ENCODE measurements around the gene NAB1.

DNA sequence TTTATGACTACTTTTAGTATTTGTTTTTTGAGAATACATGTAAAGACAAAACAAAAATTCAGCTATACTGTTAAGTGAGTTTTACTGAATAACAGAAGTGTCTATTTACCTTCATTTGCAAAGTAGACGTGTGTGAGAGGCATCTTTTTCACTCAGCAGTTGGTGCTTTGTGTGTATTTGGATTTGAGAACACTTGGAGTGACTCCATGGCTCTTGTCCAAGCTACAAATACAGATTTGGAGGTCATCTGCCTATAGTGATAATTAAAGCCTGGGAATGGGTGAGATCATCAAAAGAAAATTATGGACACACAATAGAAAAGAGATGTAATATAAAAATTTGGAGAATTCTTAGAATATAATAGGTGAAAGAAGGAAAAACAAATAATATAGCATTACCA is 6.2 kb downstream of the NAB1 start:
- TF ChIP-seq CTCF (IDR thresholded peaks at IDR 0.05) (no peak), POLR2A (IDR thresholded peaks at IDR 0.05) (no peak)
